Vagina (tissue), 2 donors: ENCODE data around the gene HAPSTR1.
"Not testable (repeated sequence)": the region's sequence is repeated elsewhere in the genome, so short reads cannot be mapped to it uniquely, and the experiment has no call there.

Experiments
- POLR2A ChIP-seq, 2 donors: fragments of 450-650 bp; IDR thresholded peaks; one replicate each; pipeline ENCODE4 v1.6.1; 2017; ENCODE audit warnings: antibody characterized with exemption in 2 of 2, mild to moderate bottlenecking in 2 of 2, moderate library complexity in 2 of 2
- TF ChIP-seq, protein P1 (sequence below), 3 experiments: fragments of 450-650 bp in 2 of 3; fragments of 200-600 bp in 1 of 3; sonication (generic) in 1 of 3; IDR thresholded peaks; one replicate each; pipeline ENCODE4 v1.5.1; 2017 to 2019; ENCODE audit warnings: antibody characterized with exemption in 3 of 3, mild to moderate bottlenecking in 2 of 3, moderate library complexity in 2 of 3

GRCh38 chr16:9045562-9045961 lies 45.9 kb upstream of the HAPSTR1 start:
- TF ChIP-seq, protein P1, sequence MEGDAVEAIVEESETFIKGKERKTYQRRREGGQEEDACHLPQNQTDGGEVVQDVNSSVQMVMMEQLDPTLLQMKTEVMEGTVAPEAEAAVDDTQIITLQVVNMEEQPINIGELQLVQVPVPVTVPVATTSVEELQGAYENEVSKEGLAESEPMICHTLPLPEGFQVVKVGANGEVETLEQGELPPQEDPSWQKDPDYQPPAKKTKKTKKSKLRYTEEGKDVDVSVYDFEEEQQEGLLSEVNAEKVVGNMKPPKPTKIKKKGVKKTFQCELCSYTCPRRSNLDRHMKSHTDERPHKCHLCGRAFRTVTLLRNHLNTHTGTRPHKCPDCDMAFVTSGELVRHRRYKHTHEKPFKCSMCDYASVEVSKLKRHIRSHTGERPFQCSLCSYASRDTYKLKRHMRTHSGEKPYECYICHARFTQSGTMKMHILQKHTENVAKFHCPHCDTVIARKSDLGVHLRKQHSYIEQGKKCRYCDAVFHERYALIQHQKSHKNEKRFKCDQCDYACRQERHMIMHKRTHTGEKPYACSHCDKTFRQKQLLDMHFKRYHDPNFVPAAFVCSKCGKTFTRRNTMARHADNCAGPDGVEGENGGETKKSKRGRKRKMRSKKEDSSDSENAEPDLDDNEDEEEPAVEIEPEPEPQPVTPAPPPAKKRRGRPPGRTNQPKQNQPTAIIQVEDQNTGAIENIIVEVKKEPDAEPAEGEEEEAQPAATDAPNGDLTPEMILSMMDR (IDR thresholded peaks at IDR 0.05) = not testable (repeated sequence)
- TF ChIP-seq POLR2A (IDR thresholded peaks at IDR 0.05) = not testable (repeated sequence)
